ENCODE results near the gene MIOX.
"Not testable (repeated sequence)": the region's sequence is repeated elsewhere in the genome, so short reads cannot be mapped to it uniquely, and the experiment has no call there.

The MIOX gene

DNA sequence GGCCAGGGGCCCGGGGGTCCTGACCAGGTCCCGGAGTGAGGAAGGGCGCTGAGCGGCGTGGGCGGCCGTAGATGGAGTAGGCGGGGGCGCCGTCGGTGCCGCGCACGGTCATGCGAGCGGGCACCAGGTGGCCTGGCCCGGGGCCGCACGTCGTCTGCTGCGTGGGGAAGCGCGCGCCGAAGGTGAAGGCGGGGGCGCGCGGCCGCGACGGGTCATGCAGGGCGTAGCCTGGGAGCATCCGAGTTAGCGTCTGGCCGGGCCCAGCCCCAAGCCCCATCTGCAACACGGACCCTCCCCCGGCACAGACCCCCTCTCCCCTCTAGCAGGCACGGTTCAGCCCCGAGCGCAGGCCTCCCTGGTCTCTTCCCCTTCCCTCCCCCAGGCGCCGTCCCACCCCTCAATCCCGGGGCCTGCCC lies 44.9 kb downstream of the MIOX start:
- DNase-seq, result peak; percentile 7

DNA sequence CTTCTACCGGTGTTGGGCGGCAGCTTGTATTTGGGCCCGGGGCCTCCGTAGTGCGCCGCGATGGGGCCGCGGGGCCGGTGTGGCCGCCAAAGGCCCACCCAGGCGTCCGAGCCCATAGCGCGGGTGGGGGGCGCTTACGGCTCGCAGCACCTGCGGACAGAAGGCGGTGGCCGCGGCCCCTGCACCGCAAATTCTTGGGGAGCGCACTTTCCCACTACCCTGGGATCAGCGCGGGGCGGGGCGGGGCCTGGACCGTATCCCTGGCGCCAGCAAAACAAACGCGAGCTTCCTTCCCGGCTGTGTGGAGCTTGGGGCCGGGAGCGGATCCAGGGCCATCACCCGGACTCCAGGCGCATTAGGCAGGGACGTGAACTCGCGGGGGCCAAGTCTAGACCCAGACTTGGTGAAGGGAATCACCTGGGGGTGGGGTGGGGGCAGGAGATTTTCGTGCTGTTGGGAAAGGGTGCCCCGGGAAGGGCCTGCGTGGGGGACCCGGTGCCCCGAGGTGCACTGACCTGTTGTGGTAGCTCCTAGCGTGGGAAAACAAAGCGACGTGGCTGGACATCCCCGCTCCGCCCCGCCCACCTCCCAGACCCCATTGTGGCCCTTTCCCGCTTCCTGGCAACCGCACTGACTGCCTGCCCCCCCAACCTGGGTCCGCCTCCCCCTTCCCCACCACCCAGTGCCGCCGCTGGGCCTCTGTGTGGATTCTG lies 45.5 kb downstream of the MIOX start:
- no peak for DNase-seq

DNA sequence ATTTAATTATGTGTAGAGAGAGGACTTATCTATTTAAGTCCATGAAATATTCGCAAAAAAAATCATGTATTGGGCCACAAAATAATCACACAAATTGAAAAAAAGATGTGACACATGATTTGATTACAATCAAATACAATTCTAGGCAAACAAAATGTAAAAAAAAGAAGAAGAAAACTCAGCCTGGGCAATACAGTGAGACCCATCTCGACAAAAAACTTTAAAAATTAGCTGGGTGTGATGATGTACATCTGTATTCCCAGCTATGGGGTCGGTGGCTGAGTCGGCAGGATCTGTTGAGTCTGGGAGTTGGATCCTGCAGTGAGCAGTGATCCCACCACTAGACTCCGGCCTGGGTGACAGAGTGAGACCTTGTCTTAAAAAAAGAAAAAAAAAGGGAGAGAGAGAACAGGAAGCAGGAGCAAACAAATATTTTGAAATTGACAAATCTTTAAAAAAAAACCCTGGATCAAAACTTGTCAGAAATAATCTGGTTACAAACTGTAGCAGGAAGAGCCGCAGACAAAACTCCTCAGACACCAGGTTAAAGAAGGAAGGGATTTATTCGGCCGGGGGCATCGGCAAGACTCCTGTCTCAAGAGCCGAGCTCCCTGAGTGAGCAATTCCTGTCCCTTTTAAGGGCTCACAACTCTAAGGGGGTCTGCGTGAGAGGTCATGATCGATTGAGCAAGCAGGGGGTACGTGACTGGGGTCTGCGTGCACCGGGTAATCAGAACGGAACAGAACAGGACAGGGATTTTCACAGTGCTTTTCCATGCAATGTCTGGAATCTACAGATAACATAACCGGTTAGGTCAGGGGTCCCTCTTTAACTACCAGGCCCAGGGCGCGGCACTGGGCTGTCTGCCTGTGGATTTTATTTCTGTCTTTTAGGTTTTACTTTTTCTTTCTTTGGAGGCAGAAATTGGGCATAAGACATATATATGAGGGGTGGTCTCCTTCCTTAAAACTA lies 46.5 kb downstream of the MIOX start:
- DNase-seq, result no peak

DNA sequence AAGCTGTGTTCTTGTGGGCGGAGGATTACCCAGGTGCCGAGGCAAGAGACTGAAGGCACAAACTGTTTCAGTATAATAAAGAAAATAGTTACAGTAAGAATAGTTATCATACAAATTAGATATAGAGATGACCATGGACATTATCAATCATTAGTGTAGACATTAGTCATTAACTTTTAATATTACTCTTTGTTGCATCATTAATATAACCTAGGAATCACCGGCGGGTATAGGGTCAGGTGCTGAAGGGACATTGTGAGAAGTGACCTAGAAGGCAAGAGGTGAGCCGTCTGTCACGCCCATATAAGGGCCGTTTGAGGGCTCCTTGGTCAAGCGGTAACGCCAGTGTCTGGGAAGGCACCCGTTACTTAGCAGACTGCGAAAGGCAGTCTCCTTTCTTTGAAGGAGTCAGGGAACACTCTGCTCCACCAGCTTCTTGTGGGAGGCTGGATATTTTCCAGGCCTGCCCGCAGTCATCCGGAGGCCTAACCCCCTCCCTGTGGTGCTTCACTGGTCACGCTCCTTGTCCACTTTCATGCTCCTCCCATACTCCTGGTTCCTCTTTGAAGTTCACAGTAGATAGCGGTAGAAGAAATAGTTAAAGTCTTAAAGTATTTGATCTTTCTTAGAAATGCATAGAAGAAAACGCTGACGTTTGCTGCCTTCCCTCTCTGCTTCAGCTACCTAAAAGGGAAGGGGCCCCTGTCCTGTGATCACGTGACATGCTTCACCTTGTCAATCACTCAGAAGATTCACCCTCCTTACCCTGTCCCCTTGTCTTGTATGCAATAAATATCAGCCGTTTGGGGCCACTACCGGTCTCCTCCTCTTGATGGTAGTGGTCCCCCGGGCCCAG lies 47.4 kb downstream of the MIOX start:
- not testable (repeated sequence) for DNase-seq

DNA sequence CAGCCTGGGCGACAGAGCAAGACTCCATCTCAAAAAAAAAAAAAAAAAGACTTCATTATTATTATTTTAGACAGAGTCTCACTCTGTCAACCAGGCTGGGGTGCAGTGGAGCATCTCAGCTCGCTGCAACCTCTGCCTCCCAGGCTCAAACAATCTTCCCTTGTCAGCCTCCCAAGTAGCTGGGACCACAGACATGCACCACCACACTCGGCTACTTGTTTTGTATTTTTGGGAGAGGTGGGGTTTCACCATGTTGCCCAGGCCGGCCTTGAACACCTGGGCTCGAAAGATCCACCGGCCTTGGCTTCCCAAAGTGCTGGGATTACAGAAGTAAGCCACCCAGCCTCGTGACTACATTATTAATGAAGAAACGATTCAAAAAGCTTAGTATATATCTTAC lies 48.5 kb downstream of the MIOX start:
- DNase-seq, result no peak

DNA sequence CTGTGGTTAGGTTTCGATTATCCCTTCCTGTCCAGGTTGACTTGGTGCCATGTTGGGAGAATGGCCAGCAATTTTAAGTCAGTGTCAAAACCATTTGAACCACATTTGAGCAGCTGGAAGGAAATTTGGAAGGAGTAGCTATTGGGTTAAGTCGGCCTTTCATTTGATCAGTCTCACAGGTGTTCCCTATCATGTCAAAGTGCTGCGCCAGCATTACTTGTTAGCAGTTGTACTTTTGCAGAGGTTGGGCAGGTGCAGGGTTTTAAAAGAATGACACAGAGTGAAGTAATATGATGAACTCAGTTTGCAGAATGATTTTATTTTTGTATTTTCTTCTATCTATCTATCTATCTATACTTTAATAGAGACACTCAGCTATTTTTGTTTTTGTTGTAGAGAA lies 49.6 kb downstream of the MIOX start:
- no peak for DNase-seq

DNA sequence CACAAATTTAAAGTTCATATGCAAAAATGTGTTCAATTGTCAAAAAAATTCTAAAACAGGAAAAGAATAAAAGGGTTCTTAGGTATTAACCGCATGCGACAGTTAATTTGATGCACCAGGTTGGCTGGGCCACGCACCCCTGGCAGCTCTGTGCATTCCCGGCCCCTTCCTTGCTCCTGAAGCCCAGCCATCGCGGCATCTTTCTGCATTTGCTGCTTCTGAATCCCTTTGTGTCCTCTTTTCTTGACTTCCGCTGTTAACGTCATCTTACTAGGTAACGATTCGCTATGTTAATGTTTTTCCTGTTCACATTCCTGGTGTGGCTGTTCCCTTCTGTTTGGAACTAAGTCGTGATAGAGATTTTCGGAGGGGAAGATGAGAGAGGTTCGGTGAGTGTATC lies 51.1 kb downstream of the MIOX start:
- DNase-seq, result no peak
